ENCODE data around the gene OCRL.
A peak's percentile ranks its signal among the peaks of the same experiment; 100 is the strongest.

The OCRL gene

GRCh38 chrX:129540068-129540653 lies at the start of gene OCRL:
Gene OCRL (plus strand): TSS chrX:129540259. CDS start chrX:129540440, 181 bp downstream.
- peak in 41 of 42 donors; percentile 49 to 86 (median 70) for DNase-seq
- intact Hi-C loops (cut with DNase I) = no loop called here

GRCh38 chrX:129490330-129490729 lies 49.7 kb upstream of the OCRL start:
- intact Hi-C loops (cut with DNase I) = no loop called here
- no peak for DNase-seq

- intact Hi-C loops (cut with DNase I) = no loop called here
- DNase-seq = no peak
Measured at GRCh38 chrX:129493643-129494042, 46.4 kb upstream of the OCRL start.

- intact Hi-C loops (cut with DNase I) = no loop called here
- no peak for DNase-seq
Measured at GRCh38 chrX:129494887-129495286, 45.2 kb upstream of the OCRL start.

- DNase-seq = no peak
- intact Hi-C loops (cut with DNase I) = no loop called here
Measured at GRCh38 chrX:129495900-129496299, 44.2 kb upstream of the OCRL start.

GRCh38 chrX:129496625-129497024 lies 43.4 kb upstream of the OCRL start:
- intact Hi-C loops (cut with DNase I) = no loop called here
- no peak for DNase-seq

- DNase-seq = no peak
- intact Hi-C loops (cut with DNase I) = no loop called here
Measured at GRCh38 chrX:129497146-129497843, 42.8 kb upstream of the OCRL start.

GRCh38 chrX:129510331-129510730 lies 29.7 kb upstream of the OCRL start:
- DNase-seq = no peak
- intact Hi-C loops (cut with DNase I) = no loop called here

- intact Hi-C loops (cut with DNase I) = no loop called here
- no peak for DNase-seq
Measured at GRCh38 chrX:129511689-129512088, 28.4 kb upstream of the OCRL start.

- intact Hi-C loops (cut with DNase I) = no loop called here
- DNase-seq = no peak
Measured at GRCh38 chrX:129512409-129512808, 27.6 kb upstream of the OCRL start.

GRCh38 chrX:129516402-129516801 lies 23.7 kb upstream of the OCRL start:
- intact Hi-C loops (cut with DNase I) = no loop called here
- no peak for DNase-seq

- intact Hi-C loops (cut with DNase I) = no loop called here
- no peak for DNase-seq
Measured at GRCh38 chrX:129520151-129520550, 19.9 kb upstream of the OCRL start.

- intact Hi-C loops (cut with DNase I) = no loop called here
- peak in 40 of 42 donors; percentile 20 to 82 (median 65) for DNase-seq
Measured at GRCh38 chrX:129522184-129523078, 17.6 kb upstream of the OCRL start.

GRCh38 chrX:129523079-129523911 lies 16.8 kb upstream of the OCRL start, which contains the start of gene SMARCA1:
Gene SMARCA1 (minus strand): TSS chrX:129523490. CDS start chrX:129523370, 120 bp downstream.
- DNase-seq = peak in 38 of 42 donors; percentile 13 to 70 (median 44)
- intact Hi-C loops (cut with DNase I) = no loop called here

GRCh38 chrX:129524250-129524850 lies 15.7 kb upstream of the OCRL start:
- DNase-seq = no peak
- intact Hi-C loops (cut with DNase I) = no loop called here

GRCh38 chrX:129525162-129525561 lies 14.9 kb upstream of the OCRL start:
- DNase-seq = no peak
- intact Hi-C loops (cut with DNase I) = no loop called here

GRCh38 chrX:129525896-129526295 lies 14.2 kb upstream of the OCRL start:
- intact Hi-C loops (cut with DNase I) = no loop called here
- no peak for DNase-seq

- intact Hi-C loops (cut with DNase I) = no loop called here
- no peak for DNase-seq
Measured at GRCh38 chrX:129529685-129530281, 10.3 kb upstream of the OCRL start.

Data from head of caudate nucleus (tissue), 42 donors.